Tibial nerve (tissue), 4 donors: Measurements from ENCODE around the gene CTSV.

Experiments
- CTCF ChIP-seq, 5 experiments: fragments of 200-600 bp in 3 of 5; fragments of 450-650 bp in 2 of 5; sonication (generic) in 3 of 5; IDR thresholded peaks; one replicate each; pipeline ENCODE4 v1.5.1; 2016 to 2019; ENCODE audit warnings: antibody characterized with exemption in 5 of 5, mild to moderate bottlenecking in 3 of 5, moderate library complexity in 2 of 5
- EP300 ChIP-seq, 2 donors: sonication (generic); formaldehyde crosslinking; IDR thresholded peaks; one replicate each; pipeline ENCODE4 v1.6.1; 2017; ENCODE audit warnings: antibody characterized with exemption in 2 of 2, mild to moderate bottlenecking in 1 of 2
- POLR2A ChIP-seq, 2 donors: fragments of 450-650 bp; IDR thresholded peaks; one replicate each; pipeline ENCODE4 v1.6.1; 2017; ENCODE audit warnings: antibody characterized with exemption in 2 of 2, mild to moderate bottlenecking in 2 of 2, moderate library complexity in 2 of 2

GRCh38 chr9:97060796-97061195 is 21.9 kb upstream of the CTSV start:
- no peak for TF ChIP-seq CTCF (IDR thresholded peaks at IDR 0.05)
- TF ChIP-seq EP300 (IDR thresholded peaks at IDR 0.05) = no peak
- no peak for TF ChIP-seq POLR2A (IDR thresholded peaks at IDR 0.05)
